OCI-LY3 (cell line): ENCODE measurements around the gene CASR.

Source experiments
- H2AFZ ChIP-seq: fragments of 200-600, 300-600 bp; shearing (Covaris generic); 2 replicates; pipeline ENCODE4 v1.6.0; 2014; ENCODE audit warnings: antibody characterized with exemption, low read depth, low read length
- H3K27ac ChIP-seq: fragments of 200-600, 300-600 bp; sonication (generic); 2 replicates; pipeline ENCODE4 v1.5.1; 2014; ENCODE audit warnings: mild to moderate bottlenecking, low read length, moderate library complexity, mixed read lengths
- H3K27me3 ChIP-seq: fragments of 200-600, 300-600 bp; sonication (generic); 2 replicates; pipeline ENCODE4 v1.6.1; 2014; ENCODE audit warnings: low read depth, low read length, mixed read lengths
- H3K36me3 ChIP-seq: fragments of 200-600, 300-600 bp; sonication (generic); replicated peaks from 2 replicates; pipeline ENCODE3; 2014; ENCODE audit warnings: low read depth, low read length, mixed read lengths
- H3K4me1 ChIP-seq: fragments of 300-600, 200-600 bp; sonication (generic); 2 replicates; pipeline ENCODE4 v1.6.1; 2014; ENCODE audit warnings: low read length, mixed read lengths
- H3K4me2 ChIP-seq: fragments of 200-600, 300-600 bp; sonication (generic); 2 replicates; pipeline ENCODE4 v1.6.1; 2014; ENCODE audit warnings: low read length, mixed read lengths
- H3K4me3 ChIP-seq: fragments of 300-600, 200-600 bp; sonication (generic); 2 replicates; pipeline ENCODE4 v1.5.1; 2014; ENCODE audit warnings: antibody characterized with exemption, mild to moderate bottlenecking, low read length, moderate library complexity
- H3K79me2 ChIP-seq: fragments of 300-600, 200-600 bp; shearing (Covaris generic); 2 replicates; pipeline ENCODE4 v1.6.1; 2014; ENCODE audit warnings: mild to moderate bottlenecking, low read length, mixed read lengths
- H3K9ac ChIP-seq: fragments of 300-600, 200-600 bp; shearing (Covaris generic); 2 replicates; pipeline ENCODE4 v1.6.0; 2014; ENCODE audit warnings: mild to moderate bottlenecking, low read length, moderate library complexity
- H3K9me3 ChIP-seq: fragments of 200-600, 300-600 bp; shearing (Covaris generic); 2 replicates; pipeline ENCODE4 v1.6.1; 2014; ENCODE audit warnings: low read length, mixed read lengths; ENCODE audit not compliant: insufficient read depth
- H4K20me1 ChIP-seq: fragments of 200-600, 300-600 bp; sonication (generic); 2 replicates; pipeline ENCODE4 v1.6.1; 2016; ENCODE audit warnings: low read length, mixed read lengths; ENCODE audit not compliant: insufficient read depth
- CTCF ChIP-seq: fragments of 200-600, 300-600 bp; sonication (generic); IDR thresholded peaks from 2 replicates; pipeline ENCODE4 v1.5.1; 2014; ENCODE audit warnings: antibody characterized with exemption, low read length, low read depth
- EZH2phosphoT487 ChIP-seq: fragments of 200-600 bp; shearing (Covaris generic); IDR thresholded peaks from 2 replicates; pipeline ENCODE4 v1.6.1; 2018; ENCODE audit warnings: antibody characterized with exemption, mixed run types, low read depth

CASR gene

GRCh38 chr3:122227036-122227781 lies 43.7 kb downstream of the CASR start:
- Histone ChIP-seq H2AFZ (no peak overlapping the region), H3K36me3 (no peaks in the 10 kb centered on the region), H3K9ac (no peak overlapping the region), H3K27ac (no peak overlapping the region), H3K4me1 (peaks cover 2% of the 10 kb centered on the region), H4K20me1 (no peaks in the 10 kb centered on the region), H3K4me2 (no peak overlapping the region), H3K27me3 (no peaks in the 10 kb centered on the region), H3K4me3 (no peak overlapping the region), H3K9me3 (no peaks in the 10 kb centered on the region), H3K79me2 (no peaks in the 10 kb centered on the region)
- TF ChIP-seq CTCF (no peak), EZH2phosphoT487 (no peak)

GRCh38 chr3:122230174-122230573 lies 46.7 kb downstream of the CASR start:
- Histone ChIP-seq H3K4me2 (no peak overlapping the region), H2AFZ (no peak overlapping the region), H3K36me3 (no peaks in the 10 kb centered on the region), H3K27me3 (no peaks in the 10 kb centered on the region), H3K27ac (no peak overlapping the region), H4K20me1 (no peaks in the 10 kb centered on the region), H3K79me2 (no peaks in the 10 kb centered on the region), H3K9ac (no peak overlapping the region), H3K4me3 (no peak overlapping the region), H3K4me1 (peaks cover 32% of the 10 kb centered on the region), H3K9me3 (no peaks in the 10 kb centered on the region)
- TF ChIP-seq EZH2phosphoT487 (no peak), CTCF (no peak)

- H3K4me3 ChIP-seq = no peak overlapping the region
- H4K20me1 ChIP-seq = no peaks in the 10 kb centered on the region
Measured at GRCh38 chr3:122231465-122232157, 48.1 kb downstream of the CASR start.

More at GRCh38 chr3:122231465-122232157, 48.1 kb downstream of the CASR start:
- H3K4me1 ChIP-seq = peaks cover 36% of the 10 kb centered on the region
- H3K9me3 ChIP-seq = no peaks in the 10 kb centered on the region
- no peak overlapping the region for H3K27ac ChIP-seq
- no peak overlapping the region for H3K9ac ChIP-seq
- no peak overlapping the region for H2AFZ ChIP-seq
- no peaks in the 10 kb centered on the region for H3K36me3 ChIP-seq
- no peaks in the 10 kb centered on the region for H3K27me3 ChIP-seq
- no peaks in the 10 kb centered on the region for H3K79me2 ChIP-seq
- H3K4me2 ChIP-seq = no peak overlapping the region
- no peak for TF ChIP-seq EZH2phosphoT487
- no peak for TF ChIP-seq CTCF
